HepG2 (cell line): ENCODE measurements around the gene RILPL1. TPM values are rescaled to one million over a fixed set of nuclear protein-coding genes. Genes with fewer than 3 reads are reported as not detected.
A peak's percentile ranks its signal among the peaks of the same experiment; 100 is the strongest.

Source experiments
- ARNT2 ChIP-seq: sonication (generic); formaldehyde crosslinking; IDR thresholded peaks from 2 replicates; pipeline ENCODE4 v1.8.0; 2022; ENCODE audit warnings: mild to moderate bottlenecking, low read depth, missing genetic modification reagents, moderate library complexity
- IKZF4 ChIP-seq: sonication (generic); formaldehyde crosslinking; IDR thresholded peaks from 2 replicates; pipeline ENCODE4 v1.5.1; 2020; ENCODE audit warnings: borderline replicate concordance, mild to moderate bottlenecking, low read depth, missing genetic modification reagents; ENCODE audit errors: not compliant biosample characterization
- NFYB ChIP-seq: sonication (generic); formaldehyde crosslinking; IDR thresholded peaks from 2 replicates; pipeline ENCODE4 v1.4.0; 2020; ENCODE audit warnings: missing genetic modification reagents
- PLRG1 ChIP-seq: fragments of 450-650 bp; conservative IDR thresholded peaks from 2 replicates; pipeline ENCODE4 v1.6.1; 2016
- POLR2A ChIP-seq, 2 experiments: IDR thresholded peaks; 2 replicates each; pipeline ENCODE4 v1.6.1; 2011; ENCODE audit warnings: low read depth in 2 of 2, low read length in 2 of 2, mild to moderate bottlenecking in 1 of 2, moderate library complexity in 1 of 2; ENCODE audit not compliant: insufficient read depth in 1 of 2
- PPARG ChIP-seq: conservative IDR thresholded peaks from 2 replicates; pipeline ENCODE4 v1.6.1; 2016; ENCODE audit warnings: missing biosample characterization, missing genetic modification reagents
- WIZ ChIP-seq: sonication (generic); formaldehyde crosslinking; IDR thresholded peaks from 2 replicates; pipeline ENCODE4 v1.5.1; 2020; ENCODE audit warnings: mild to moderate bottlenecking, missing genetic modification reagents
- ZNF256 ChIP-seq: sonication (generic); formaldehyde crosslinking; conservative IDR thresholded peaks from 2 replicates; pipeline ENCODE4 v1.4.0; 2020; ENCODE audit warnings: missing genetic modification reagents
- ZNF296 ChIP-seq: sonication (generic); formaldehyde crosslinking; conservative IDR thresholded peaks from 2 replicates; pipeline ENCODE4 v1.5.0; 2020; ENCODE audit warnings: mild to moderate bottlenecking, missing genetic modification reagents
- ZNF572 ChIP-seq: sonication (generic); formaldehyde crosslinking; IDR thresholded peaks from 2 replicates; pipeline ENCODE4 v1.5.1; 2020; ENCODE audit warnings: mild to moderate bottlenecking, missing genetic modification reagents
- ZNF678 ChIP-seq: sonication (generic); formaldehyde crosslinking; IDR thresholded peaks from 2 replicates; pipeline ENCODE4 v1.4.0; 2020; ENCODE audit warnings: mild to moderate bottlenecking, missing genetic modification reagents
- polyA plus RNA-seq, 8 experiments: library from polyadenylated mRNA; depleted of rRNA in 3 of 8; stranded (reverse) in 7 of 8; unstranded in 1 of 8; fragments of >200 nt; fragmentation: Illumina TruSeq in 4 of 8; extraction: Trizol in 4 of 8; gene quantifications; 2 replicates each; pipeline versions ENCODE4 v1.2.1 to v1.2.3, GENCODE V29; 2011 to 2016; ENCODE audit warnings: low read depth in 4 of 8, missing spikeins in 1 of 8, mixed read lengths in 1 of 8; ENCODE audit not compliant: insufficient read depth in 1 of 8
- total RNA-seq, 5 experiments: library from RNA; depleted of rRNA; stranded (reverse); fragments of >200 nt; fragmentation: Illumina TruSeq; extraction: Trizol; gene quantifications; 2 replicates each; pipeline ENCODE4 v1.2.3, GENCODE V29; 2016; ENCODE audit warnings: low read depth in 1 of 5
- TF ChIP-seq, protein P1 (sequence below): sonication (generic); formaldehyde crosslinking; IDR thresholded peaks from 2 replicates; pipeline ENCODE4 v1.5.1; 2020; ENCODE audit warnings: missing genetic modification reagents, mild to moderate bottlenecking, borderline replicate concordance
- TF ChIP-seq, protein P2 (sequence below): sonication (generic); formaldehyde crosslinking; IDR thresholded peaks from 2 replicates; pipeline ENCODE4 v1.5.0; 2020; ENCODE audit warnings: mild to moderate bottlenecking, missing genetic modification reagents, moderate library complexity
- TF ChIP-seq, protein P3 (sequence below): IDR thresholded peaks from 2 replicates; pipeline ENCODE4 v1.6.1; 2016; ENCODE audit warnings: low read depth, control low read depth
- TF ChIP-seq, protein P4 (sequence below): sonication (generic); formaldehyde crosslinking; IDR thresholded peaks from one replicate; pipeline ENCODE4 v1.5.1; 2020; ENCODE audit warnings: mild to moderate bottlenecking, missing genetic modification reagents; ENCODE audit errors: not compliant biosample characterization

The RILPL1 gene
- total and polyA plus RNA-seq, 2 of the 13 experiments (the other 11 are each of a cell fraction or from before 2014, with no cell fraction given): 5.8 to 28.4 TPM

DNA sequence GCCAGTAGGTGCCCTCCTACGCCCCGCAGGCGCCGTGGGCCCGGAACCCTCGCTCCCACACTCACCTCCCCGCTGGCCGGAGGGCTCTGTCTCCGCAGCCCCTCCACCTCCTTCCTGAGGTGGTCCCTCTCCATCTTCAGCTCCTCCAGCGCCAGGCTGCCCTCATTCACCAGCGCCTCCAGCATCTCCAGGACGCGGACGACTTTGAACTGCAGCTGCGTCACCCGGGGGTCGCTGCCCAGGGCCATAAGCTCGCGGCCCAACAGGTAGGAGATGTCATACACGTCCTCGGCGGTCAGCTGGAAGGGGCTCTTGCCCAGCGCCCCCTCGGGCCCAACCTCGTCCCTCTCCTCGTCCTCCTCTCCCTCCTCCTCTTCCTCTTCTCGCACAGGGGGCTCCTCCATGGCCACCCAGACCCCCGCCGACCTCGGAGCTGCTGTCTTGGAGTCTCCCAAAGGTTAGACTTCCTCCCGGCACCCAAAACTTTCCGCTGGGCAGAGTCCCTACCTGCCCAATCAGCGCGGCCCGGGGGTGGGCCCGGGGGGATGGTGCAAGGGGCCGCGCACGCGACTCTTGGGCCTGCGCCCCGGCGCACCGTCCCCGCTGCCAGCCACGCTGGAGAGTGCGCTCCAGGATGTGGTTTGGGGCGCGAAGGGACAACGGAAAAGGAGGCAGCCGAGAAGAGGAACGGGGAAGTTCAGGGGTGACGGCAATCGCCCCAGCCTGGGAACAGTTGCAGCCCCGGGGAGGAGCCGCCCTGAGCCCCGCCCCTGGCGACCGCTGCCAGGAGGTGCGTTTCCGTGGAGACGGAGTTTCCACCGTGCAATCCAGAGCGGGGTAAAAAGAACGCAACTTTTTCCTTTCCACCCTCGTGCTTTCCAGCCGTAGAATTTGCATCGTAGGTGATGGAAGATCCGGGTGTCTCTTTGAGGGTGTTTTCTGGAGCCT, 97.2 kb downstream of the RILPL1 start, which contains the start of gene RILPL2 (continued):
- TF ChIP-seq POLR2A (IDR thresholded peaks at IDR 0.05; ENCODE audit: insufficient read depth in 1 of 2, low read depth in 2 of 2, low read length in 2 of 2): peak; percentile 37 to 42; a peak in 3 of 4 replicates
- no peak for TF ChIP-seq ZNF678
- TF ChIP-seq, protein P1, sequence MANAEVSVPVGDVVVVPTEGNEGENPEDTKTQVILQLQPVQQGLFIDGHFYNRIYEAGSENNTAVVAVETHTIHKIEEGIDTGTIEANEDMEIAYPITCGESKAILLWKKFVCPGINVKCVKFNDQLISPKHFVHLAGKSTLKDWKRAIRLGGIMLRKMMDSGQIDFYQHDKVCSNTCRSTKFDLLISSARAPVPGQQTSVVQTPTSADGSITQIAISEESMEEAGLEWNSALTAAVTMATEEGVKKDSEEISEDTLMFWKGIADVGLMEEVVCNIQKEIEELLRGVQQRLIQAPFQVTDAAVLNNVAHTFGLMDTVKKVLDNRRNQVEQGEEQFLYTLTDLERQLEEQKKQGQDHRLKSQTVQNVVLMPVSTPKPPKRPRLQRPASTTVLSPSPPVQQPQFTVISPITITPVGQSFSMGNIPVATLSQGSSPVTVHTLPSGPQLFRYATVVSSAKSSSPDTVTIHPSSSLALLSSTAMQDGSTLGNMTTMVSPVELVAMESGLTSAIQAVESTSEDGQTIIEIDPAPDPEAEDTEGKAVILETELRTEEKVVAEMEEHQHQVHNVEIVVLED (CRISPR knock-in tag): peak; percentile 57; the same call in 1 of the 2 replicates
- TF ChIP-seq, protein P2, sequence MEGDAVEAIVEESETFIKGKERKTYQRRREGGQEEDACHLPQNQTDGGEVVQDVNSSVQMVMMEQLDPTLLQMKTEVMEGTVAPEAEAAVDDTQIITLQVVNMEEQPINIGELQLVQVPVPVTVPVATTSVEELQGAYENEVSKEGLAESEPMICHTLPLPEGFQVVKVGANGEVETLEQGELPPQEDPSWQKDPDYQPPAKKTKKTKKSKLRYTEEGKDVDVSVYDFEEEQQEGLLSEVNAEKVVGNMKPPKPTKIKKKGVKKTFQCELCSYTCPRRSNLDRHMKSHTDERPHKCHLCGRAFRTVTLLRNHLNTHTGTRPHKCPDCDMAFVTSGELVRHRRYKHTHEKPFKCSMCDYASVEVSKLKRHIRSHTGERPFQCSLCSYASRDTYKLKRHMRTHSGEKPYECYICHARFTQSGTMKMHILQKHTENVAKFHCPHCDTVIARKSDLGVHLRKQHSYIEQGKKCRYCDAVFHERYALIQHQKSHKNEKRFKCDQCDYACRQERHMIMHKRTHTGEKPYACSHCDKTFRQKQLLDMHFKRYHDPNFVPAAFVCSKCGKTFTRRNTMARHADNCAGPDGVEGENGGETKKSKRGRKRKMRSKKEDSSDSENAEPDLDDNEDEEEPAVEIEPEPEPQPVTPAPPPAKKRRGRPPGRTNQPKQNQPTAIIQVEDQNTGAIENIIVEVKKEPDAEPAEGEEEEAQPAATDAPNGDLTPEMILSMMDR (CRISPR knock-in tag): peak; percentile 19; the same call in 1 of the 2 replicates
- TF ChIP-seq NFYB: peak; percentile 75
- 0 out of 2 replicates have a peak, but pooled peaks have one; percentile 68 for TF ChIP-seq ZNF572
- TF ChIP-seq, protein P3, sequence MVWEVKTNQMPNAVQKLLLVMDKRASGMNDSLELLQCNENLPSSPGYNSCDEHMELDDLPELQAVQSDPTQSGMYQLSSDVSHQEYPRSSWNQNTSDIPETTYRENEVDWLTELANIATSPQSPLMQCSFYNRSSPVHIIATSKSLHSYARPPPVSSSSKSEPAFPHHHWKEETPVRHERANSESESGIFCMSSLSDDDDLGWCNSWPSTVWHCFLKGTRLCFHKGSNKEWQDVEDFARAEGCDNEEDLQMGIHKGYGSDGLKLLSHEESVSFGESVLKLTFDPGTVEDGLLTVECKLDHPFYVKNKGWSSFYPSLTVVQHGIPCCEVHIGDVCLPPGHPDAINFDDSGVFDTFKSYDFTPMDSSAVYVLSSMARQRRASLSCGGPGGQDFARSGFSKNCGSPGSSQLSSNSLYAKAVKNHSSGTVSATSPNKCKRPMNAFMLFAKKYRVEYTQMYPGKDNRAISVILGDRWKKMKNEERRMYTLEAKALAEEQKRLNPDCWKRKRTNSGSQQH (CRISPR knock-in tag): no peak
- TF ChIP-seq WIZ (CRISPR knock-in tag): 0 out of 2 replicates have a peak, but pooled peaks have one; percentile 58
- no peak for TF ChIP-seq PPARG (CRISPR knock-in tag)
- no peak for TF ChIP-seq PLRG1
- TF ChIP-seq, protein P4, sequence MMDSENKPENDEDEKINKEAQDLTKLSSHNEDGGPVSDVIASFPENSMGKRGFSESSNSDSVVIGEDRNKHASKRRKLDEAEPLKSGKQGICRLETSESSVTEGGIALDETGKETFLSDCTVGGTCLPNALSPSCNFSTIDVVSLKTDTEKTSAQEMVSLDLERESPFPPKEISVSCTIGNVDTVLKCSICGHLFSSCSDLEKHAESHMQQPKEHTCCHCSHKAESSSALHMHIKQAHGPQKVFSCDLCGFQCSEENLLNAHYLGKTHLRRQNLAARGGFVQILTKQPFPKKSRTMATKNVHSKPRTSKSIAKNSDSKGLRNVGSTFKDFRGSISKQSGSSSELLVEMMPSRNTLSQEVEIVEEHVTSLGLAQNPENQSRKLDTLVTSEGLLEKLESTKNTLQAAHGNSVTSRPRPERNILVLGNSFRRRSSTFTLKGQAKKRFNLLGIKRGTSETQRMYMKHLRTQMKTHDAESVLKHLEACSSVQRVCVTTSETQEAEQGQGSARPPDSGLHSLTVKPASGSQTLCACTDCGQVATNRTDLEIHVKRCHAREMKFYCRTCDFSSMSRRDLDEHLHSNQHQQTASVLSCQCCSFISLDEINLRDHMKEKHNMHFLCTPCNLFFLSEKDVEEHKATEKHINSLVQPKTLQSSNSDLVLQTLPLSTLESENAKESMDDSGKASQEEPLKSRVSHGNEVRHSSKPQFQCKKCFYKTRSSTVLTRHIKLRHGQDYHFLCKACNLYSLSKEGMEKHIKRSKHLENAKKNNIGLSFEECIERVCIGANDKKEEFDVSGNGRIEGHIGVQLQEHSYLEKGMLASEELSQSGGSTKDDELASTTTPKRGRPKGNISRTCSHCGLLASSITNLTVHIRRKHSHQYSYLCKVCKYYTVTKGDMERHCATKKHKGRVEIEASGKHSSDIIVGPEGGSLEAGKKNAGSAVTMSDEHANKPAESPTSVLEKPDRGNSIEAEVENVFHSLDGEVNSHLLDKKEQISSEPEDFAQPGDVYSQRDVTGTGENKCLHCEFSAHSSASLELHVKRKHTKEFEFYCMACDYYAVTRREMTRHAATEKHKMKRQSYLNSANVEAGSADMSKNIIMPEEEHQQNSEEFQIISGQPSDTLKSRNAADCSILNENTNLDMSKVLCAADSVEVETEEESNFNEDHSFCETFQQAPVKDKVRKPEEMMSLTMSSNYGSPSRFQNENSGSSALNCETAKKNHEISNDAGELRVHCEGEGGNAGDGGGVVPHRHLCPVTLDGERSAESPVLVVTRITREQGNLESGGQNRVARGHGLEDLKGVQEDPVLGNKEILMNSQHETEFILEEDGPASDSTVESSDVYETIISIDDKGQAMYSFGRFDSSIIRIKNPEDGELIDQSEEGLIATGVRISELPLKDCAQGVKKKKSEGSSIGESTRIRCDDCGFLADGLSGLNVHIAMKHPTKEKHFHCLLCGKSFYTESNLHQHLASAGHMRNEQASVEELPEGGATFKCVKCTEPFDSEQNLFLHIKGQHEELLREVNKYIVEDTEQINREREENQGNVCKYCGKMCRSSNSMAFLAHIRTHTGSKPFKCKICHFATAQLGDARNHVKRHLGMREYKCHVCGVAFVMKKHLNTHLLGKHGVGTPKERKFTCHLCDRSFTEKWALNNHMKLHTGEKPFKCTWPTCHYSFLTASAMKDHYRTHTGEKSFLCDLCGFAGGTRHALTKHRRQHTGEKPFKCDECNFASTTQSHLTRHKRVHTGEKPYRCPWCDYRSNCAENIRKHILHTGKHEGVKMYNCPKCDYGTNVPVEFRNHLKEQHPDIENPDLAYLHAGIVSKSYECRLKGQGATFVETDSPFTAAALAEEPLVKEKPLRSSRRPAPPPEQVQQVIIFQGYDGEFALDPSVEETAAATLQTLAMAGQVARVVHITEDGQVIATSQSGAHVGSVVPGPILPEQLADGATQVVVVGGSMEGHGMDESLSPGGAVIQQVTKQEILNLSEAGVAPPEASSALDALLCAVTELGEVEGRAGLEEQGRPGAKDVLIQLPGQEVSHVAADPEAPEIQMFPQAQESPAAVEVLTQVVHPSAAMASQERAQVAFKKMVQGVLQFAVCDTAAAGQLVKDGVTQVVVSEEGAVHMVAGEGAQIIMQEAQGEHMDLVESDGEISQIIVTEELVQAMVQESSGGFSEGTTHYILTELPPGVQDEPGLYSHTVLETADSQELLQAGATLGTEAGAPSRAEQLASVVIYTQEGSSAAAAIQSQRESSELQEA (CRISPR knock-in tag): peak; percentile 46
- TF ChIP-seq ZNF296 (CRISPR knock-in tag): no peak
- no peak for TF ChIP-seq ZNF256
- peak; percentile 28 for TF ChIP-seq IKZF4 (CRISPR knock-in tag)
- TF ChIP-seq ARNT2: peak; percentile 75; the same call in 1 of the 2 replicates
